GM12873 (cell line): Measurements from ENCODE around the gene MYOZ3.

Source experiments
- TF ChIP-seq, protein P1 (sequence below): IDR thresholded peaks from 2 replicates; pipeline ENCODE4 v1.5.1; 2012; ENCODE audit warnings: low read depth, mild to moderate bottlenecking, moderate library complexity, low read length, control low read depth; ENCODE audit not compliant: insufficient read depth; ENCODE audit errors: missing control alignments

MYOZ3 gene

GRCh38 chr5:150658699-150659265, 2.3 kb upstream of the MYOZ3 start:
- TF ChIP-seq, protein P1, sequence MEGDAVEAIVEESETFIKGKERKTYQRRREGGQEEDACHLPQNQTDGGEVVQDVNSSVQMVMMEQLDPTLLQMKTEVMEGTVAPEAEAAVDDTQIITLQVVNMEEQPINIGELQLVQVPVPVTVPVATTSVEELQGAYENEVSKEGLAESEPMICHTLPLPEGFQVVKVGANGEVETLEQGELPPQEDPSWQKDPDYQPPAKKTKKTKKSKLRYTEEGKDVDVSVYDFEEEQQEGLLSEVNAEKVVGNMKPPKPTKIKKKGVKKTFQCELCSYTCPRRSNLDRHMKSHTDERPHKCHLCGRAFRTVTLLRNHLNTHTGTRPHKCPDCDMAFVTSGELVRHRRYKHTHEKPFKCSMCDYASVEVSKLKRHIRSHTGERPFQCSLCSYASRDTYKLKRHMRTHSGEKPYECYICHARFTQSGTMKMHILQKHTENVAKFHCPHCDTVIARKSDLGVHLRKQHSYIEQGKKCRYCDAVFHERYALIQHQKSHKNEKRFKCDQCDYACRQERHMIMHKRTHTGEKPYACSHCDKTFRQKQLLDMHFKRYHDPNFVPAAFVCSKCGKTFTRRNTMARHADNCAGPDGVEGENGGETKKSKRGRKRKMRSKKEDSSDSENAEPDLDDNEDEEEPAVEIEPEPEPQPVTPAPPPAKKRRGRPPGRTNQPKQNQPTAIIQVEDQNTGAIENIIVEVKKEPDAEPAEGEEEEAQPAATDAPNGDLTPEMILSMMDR: no peak

DNA sequence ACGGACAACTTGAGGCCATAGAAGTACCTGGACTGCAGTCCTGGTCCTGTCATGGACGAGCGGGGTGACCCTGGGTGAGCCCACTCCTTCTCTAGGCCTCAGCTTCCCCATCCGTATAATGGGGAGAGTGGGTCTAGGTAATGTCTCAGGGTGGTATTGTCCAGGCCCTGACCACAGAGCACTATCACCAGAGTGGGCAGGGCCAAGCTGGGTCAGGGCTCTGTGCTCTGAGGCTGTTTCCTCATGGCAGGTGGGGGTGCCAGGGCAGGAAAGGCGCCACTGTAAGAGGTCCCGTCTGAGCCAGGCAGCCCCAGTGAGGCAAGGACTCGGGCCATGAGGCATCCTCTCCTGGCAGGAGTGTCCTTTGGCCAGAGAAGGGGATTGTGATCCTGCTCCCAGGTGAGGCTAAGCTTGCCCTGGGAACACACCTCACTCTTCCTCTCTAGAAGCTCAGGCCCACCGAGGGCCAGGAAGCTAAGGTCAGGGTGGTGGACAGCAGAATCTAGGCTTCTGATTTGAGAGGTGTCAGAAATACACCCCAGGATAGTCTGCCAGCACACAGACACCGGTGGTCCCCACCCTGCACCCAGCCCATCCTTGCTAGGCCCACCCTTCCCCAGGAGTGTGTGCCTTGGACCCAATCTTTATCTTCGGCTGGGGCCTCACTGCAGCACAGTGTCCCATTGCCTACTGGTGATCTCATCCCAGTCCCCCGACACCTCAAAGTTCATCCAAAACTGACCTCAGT, 1.5 kb upstream of the MYOZ3 start:
- TF ChIP-seq, protein P1: no peak

GRCh38 chr5:150660108-150660831, 781 bp upstream of the MYOZ3 start:
- TF ChIP-seq, protein P1: no peak

GRCh38 chr5:150661821-150662596, 958 bp downstream of the MYOZ3 start:
- TF ChIP-seq, protein P1: no peak

GRCh38 chr5:150662731-150663516, 1.9 kb downstream of the MYOZ3 start:
- TF ChIP-seq, protein P1: no peak

DNA sequence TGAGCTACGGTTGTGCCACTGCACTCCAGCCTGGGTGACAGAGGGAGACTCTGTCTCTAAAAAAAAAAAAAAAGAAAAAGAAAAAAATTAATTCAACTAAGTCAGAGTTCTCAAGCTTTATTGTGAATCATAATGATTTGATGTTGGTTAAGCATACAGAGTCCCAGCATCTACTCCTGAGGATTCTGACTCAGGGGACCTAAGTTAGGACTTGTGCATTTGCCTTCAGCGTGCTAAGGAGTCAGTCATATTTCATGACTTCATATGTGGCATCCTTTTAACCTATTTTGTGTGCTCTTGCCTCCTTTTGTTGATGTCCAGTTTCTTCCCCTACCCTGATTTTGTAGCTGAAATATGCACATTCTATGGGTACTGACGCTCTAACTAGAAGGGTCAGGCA, 2.9 kb downstream of the MYOZ3 start:
- TF ChIP-seq, protein P1: no peak

GRCh38 chr5:150665044-150665443, 4.0 kb downstream of the MYOZ3 start:
- TF ChIP-seq, protein P1: no peak
